PC-3 (cell line): Measurements from ENCODE around the gene CLEC16A.

Experiments
- CTCF ChIP-seq: fragments of 300-600 bp; sonication (generic); conservative IDR thresholded peaks from 2 replicates; pipeline ENCODE4 v1.5.1; 2017; ENCODE audit warnings: antibody characterized with exemption, low read depth, mild to moderate bottlenecking, low read length
- EZH2phosphoT487 ChIP-seq: fragments of 300-600 bp; sonication (generic); IDR thresholded peaks from 2 replicates; pipeline ENCODE4 v1.6.1; 2018; ENCODE audit warnings: mild to moderate bottlenecking, antibody characterized with exemption, low read length, borderline replicate concordance

- no peak for TF ChIP-seq CTCF
- no peak for TF ChIP-seq EZH2phosphoT487
Measured at GRCh38 chr16:11231367-11231970, 287.1 kb downstream of the CLEC16A start.
